SK-N-SH (cell line): ENCODE measurements around the gene OR6C76.

Experiments
- CTCF ChIP-seq: fragments of 200-600 bp; sonication (generic); IDR thresholded peaks from 2 replicates; pipeline ENCODE4 v1.6.1; 2017; ENCODE audit warnings: antibody characterized with exemption, mild to moderate bottlenecking, moderate library complexity
- GABPA ChIP-seq: IDR thresholded peaks from 2 replicates; pipeline ENCODE4 v1.4.0; 2012; ENCODE audit warnings: low read depth, mild to moderate bottlenecking
- MAX ChIP-seq: IDR thresholded peaks from 2 replicates; pipeline ENCODE4 v1.4.0; 2012; ENCODE audit warnings: low read depth
- RCOR1 ChIP-seq: fragments of 150-350 bp; IDR thresholded peaks from 2 replicates; pipeline ENCODE4 v1.6.1; 2017; ENCODE audit warnings: antibody characterized with exemption, low read length
- RFX5 ChIP-seq: IDR thresholded peaks from 2 replicates; pipeline ENCODE4 v1.6.1; 2012; ENCODE audit warnings: mild to moderate bottlenecking, improper control_type of control experiment, low read length
- SIN3A ChIP-seq: IDR thresholded peaks from 2 replicates; pipeline ENCODE4 v1.6.1; 2012; ENCODE audit warnings: low read depth, mild to moderate bottlenecking, low read length, moderate library complexity, borderline replicate concordance
- TAF1 ChIP-seq: IDR thresholded peaks from 2 replicates; pipeline ENCODE4 v1.6.1; 2012; ENCODE audit warnings: low read depth, mild to moderate bottlenecking, low read length, moderate library complexity, borderline replicate concordance
- YY1 ChIP-seq: IDR thresholded peaks from 2 replicates; pipeline ENCODE4 v1.4.0; 2012; ENCODE audit warnings: low read depth, mild to moderate bottlenecking
- ZBTB33 ChIP-seq: IDR thresholded peaks from 2 replicates; pipeline ENCODE4 v1.4.0; 2012; ENCODE audit warnings: low read depth, borderline replicate concordance

- TF ChIP-seq SIN3A, result no peak
- no peak for TF ChIP-seq ZBTB33
- TF ChIP-seq GABPA, result no peak
- TF ChIP-seq CTCF, result no peak
- no peak for TF ChIP-seq RFX5
- TF ChIP-seq YY1, result no peak
- no peak for TF ChIP-seq RCOR1
- no peak for TF ChIP-seq MAX
- no peak for TF ChIP-seq TAF1
Measured at GRCh38 chr12:55448825-55449224, 22.8 kb downstream of the OR6C76 start.
